Small intestine (tissue), 7 donors: Measurements from ENCODE around the gene WDFY1. TPM values are rescaled to one million over a fixed set of nuclear protein-coding genes. Genes with fewer than 3 reads are reported as not detected.

Source experiments
- DNase-seq, 2 donors: peaks; one replicate each; pipeline versions ENCODE4 v3.0.0 to v3.0.0-alpha.2; 2013
- FAIRE-seq: peaks from 2 replicates; lab custom pipeline; 2012; peaks lifted over from hg19 to GRCh38; lab: Jason Lieb, UNC
- H3K27ac ChIP-seq, 3 donors: one replicate each; pipeline ENCODE4 v1.5.1; 2013; ENCODE audit warnings: low read length in 2 of 3, mild to moderate bottlenecking in 2 of 3, control low read depth in 1 of 3, inconsistent platforms in 1 of 3, low read depth in 1 of 3, moderate library complexity in 1 of 3
- H3K27me3 ChIP-seq, 3 donors: one replicate each; pipeline ENCODE4 v1.6.1; 2013; ENCODE audit warnings: low read length in 3 of 3, inconsistent platforms in 1 of 3; ENCODE audit not compliant: control insufficient read depth in 3 of 3, insufficient read depth in 3 of 3
- H3K36me3 ChIP-seq, 3 donors: one replicate each; pipeline ENCODE4 v1.6.1; 2013; ENCODE audit warnings: low read length in 3 of 3, inconsistent platforms in 1 of 3, low read depth in 1 of 3, mild to moderate bottlenecking in 1 of 3, moderate library complexity in 1 of 3; ENCODE audit not compliant: control insufficient read depth in 3 of 3, insufficient read depth in 2 of 3
- H3K4me1 ChIP-seq, 3 donors: one replicate each; pipeline ENCODE4 v1.6.1; 2013; ENCODE audit warnings: low read length in 2 of 3, inconsistent platforms in 1 of 3, low read depth in 1 of 3, mild to moderate bottlenecking in 1 of 3, moderate library complexity in 1 of 3; ENCODE audit not compliant: control insufficient read depth in 3 of 3, insufficient read depth in 2 of 3
- H3K4me3 ChIP-seq, 3 donors: one replicate each; pipeline ENCODE4 v1.5.1; 2013; ENCODE audit warnings: low read length in 3 of 3, control low read depth in 1 of 3, inconsistent platforms in 1 of 3, low read depth in 1 of 3, mild to moderate bottlenecking in 1 of 3, moderate library complexity in 1 of 3
- H3K9me3 ChIP-seq, 2 donors: one replicate each; pipeline ENCODE4 v1.6.1; 2013; ENCODE audit warnings: low read depth in 1 of 2, low read length in 1 of 2; ENCODE audit not compliant: control insufficient read depth in 2 of 2, insufficient read depth in 1 of 2
- whole genome bisulfite sequencing, 3 donors: extraction: QIAGEN DNeasy Blood & Tissue Kit; methylation state at CpG; one replicate each; pipeline ENCODE4 v1.1.7; 2013; 5-methylcytosine and 5-hydroxymethylcytosine counted together
- polyA plus RNA-seq, 4 donors: library from polyadenylated mRNA; stranded (reverse) in 3 of 4; unstranded in 1 of 4; fragments of 200-250 nt in 3 of 4; fragments of 120-200 nt in 1 of 4; gene quantifications; one replicate each; pipeline versions ENCODE4 v1.2.1 to v1.2.3, GENCODE V29; 2013
- donor health status: healthy with polysubstance abuse.
- donor health status: control.
- donor health status: control.
- donor health status: Bipolar disorder and iron deficiency.
- donor health status: healthy.

The WDFY1 gene
- polyA plus RNA-seq, 4 donors = 9.5 to 61.9 (median 15.7) TPM

GRCh38 chr2:223921204-223921603 is 23.9 kb downstream of the WDFY1 start:
- peaks cover 0 to 16% (median under 1%) of the 10 kb centered on the region in 3 donors for H3K36me3 ChIP-seq
- H3K27ac ChIP-seq = no peak overlapping the region
- H3K9me3 ChIP-seq = peaks cover 0 to 2% of the 10 kb centered on the region in 2 donors
- no peak overlapping the region for H3K4me3 ChIP-seq
- H3K27me3 ChIP-seq = no peaks in the 10 kb centered on the region
- no peak for FAIRE-seq
- DNase-seq = no peak
- H3K4me1 ChIP-seq = peaks cover 0 to 7% (median 0%) of the 10 kb centered on the region in 3 donors

DNA sequence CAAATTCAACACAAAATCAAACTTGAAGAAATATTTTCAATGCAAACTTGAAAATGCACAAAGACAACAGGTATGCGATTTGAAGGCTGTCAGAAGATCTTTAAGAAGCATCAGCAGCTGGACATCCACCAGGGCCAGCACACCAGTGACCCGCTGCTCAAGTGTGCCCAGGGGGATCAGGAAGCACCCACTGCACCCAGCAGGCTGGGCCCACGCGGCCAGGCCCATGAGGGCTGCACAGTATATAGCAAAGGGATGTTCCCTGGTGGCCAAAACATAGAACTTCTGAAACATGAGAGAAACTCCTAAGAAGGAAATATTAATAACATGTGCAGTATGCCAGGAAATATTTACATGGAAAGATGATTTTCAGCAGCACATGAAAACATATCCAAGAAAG is 25.0 kb downstream of the WDFY1 start:
- H3K27me3 ChIP-seq = no peaks in the 10 kb centered on the region
- no peak overlapping the region for H3K4me3 ChIP-seq
- WGBS, 3 donors = 95 to 99% (median 98%) methylated on average over 4 of the region's 4 CpGs
- peaks cover 0 to 14% (median 2%) of the 10 kb centered on the region in 3 donors for H3K36me3 ChIP-seq
- FAIRE-seq (no peak), DNase-seq (no peak)
- H3K9me3 ChIP-seq = no peaks in the 10 kb centered on the region
- H3K4me1 ChIP-seq = peaks cover 0 to 7% (median 0%) of the 10 kb centered on the region in 3 donors
- H3K27ac ChIP-seq = no peak overlapping the region

GRCh38 chr2:223918671-223919134 is 26.4 kb downstream of the WDFY1 start:
- 76 to 92% (median 90%) methylated on average over 11 of the region's 11 CpGs for WGBS, 3 donors
- Histone ChIP-seq H3K36me3 (peaks cover 0 to 15% (median 2%) of the 10 kb centered on the region in 3 donors), H3K9me3 (no peaks in the 10 kb centered on the region), H3K4me3 (no peak overlapping the region), H3K4me1 (peaks cover 0 to 7% (median 0%) of the 10 kb centered on the region in 3 donors), H3K27me3 (no peaks in the 10 kb centered on the region), H3K27ac (no peak overlapping the region)
- FAIRE-seq (no peak), DNase-seq (no peak)

- Histone ChIP-seq H3K4me1 (peaks cover 0 to 7% (median 0%) of the 10 kb centered on the region in 3 donors), H3K9me3 (no peaks in the 10 kb centered on the region), H3K27me3 (no peaks in the 10 kb centered on the region), H3K27ac (no peak overlapping the region), H3K4me3 (no peak overlapping the region), H3K36me3 (peaks cover 0 to 23% (median 2%) of the 10 kb centered on the region in 3 donors)
- DNase-seq (no peak), FAIRE-seq (no peak)
- WGBS, 3 donors = 92 to 97% (median 93%) methylated on average over 8 of the region's 8 CpGs
These were observed 28.8 kb downstream of the WDFY1 start for GRCh38 chr2:223916181-223916920.

DNA sequence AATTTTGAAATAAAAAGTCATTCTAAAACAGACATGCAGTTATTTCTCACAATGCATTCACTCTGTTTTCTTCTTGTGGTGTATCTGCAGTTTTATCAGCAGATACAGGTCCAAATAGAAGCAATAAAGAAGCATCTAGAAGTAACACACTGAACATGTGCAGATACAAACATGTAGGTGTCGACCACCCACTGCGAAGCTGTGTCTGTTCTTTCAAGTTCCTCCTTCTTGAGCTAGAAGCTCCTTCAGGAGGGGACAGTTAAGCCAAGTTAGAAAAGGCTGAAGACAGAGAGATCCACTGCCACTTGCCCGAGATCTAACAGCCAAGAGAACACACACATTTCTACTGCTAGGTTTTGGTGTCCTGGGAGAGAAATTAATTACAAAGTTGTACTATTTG is 30.1 kb downstream of the WDFY1 start:
- peaks cover 0 to 22% (median 2%) of the 10 kb centered on the region in 3 donors for H3K36me3 ChIP-seq
- H3K27me3 ChIP-seq = no peaks in the 10 kb centered on the region
- no peaks in the 10 kb centered on the region for H3K9me3 ChIP-seq
- no peak for DNase-seq
- WGBS, 3 donors = 88 to 95% (median 95%) methylated on average over 3 of the region's 3 CpGs
- H3K4me3 ChIP-seq = no peak overlapping the region
- H3K27ac ChIP-seq = no peak overlapping the region
- no peak for FAIRE-seq
- H3K4me1 ChIP-seq = no peaks in the 10 kb centered on the region

DNA sequence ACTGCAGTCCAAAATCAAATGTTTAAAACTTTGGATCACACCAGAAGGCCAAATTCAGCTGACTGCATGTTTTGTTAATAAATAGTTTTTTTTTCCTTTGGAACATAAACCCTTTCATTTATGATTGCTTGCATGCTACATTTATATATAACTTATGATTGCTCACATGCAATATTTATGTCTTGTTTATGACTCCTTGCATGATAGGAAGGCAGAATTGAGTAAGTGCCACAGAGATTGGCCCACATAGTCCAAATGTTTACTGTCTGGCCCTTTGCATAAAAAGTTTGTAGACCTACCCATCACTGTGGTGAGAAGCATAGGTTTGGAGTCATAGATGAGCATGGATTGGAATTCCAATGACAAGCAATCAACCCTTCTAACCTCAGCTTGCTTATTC is 30.8 kb downstream of the WDFY1 start:
- Histone ChIP-seq H3K27ac (no peak overlapping the region), H3K27me3 (no peaks in the 10 kb centered on the region), H3K36me3 (peaks cover 0 to 22% (median 2%) of the 10 kb centered on the region in 3 donors), H3K9me3 (no peaks in the 10 kb centered on the region), H3K4me1 (peaks cover 0 to 2% (median 0%) of the 10 kb centered on the region in 3 donors), H3K4me3 (no peak overlapping the region)
- DNase-seq (no peak), FAIRE-seq (no peak)

DNA sequence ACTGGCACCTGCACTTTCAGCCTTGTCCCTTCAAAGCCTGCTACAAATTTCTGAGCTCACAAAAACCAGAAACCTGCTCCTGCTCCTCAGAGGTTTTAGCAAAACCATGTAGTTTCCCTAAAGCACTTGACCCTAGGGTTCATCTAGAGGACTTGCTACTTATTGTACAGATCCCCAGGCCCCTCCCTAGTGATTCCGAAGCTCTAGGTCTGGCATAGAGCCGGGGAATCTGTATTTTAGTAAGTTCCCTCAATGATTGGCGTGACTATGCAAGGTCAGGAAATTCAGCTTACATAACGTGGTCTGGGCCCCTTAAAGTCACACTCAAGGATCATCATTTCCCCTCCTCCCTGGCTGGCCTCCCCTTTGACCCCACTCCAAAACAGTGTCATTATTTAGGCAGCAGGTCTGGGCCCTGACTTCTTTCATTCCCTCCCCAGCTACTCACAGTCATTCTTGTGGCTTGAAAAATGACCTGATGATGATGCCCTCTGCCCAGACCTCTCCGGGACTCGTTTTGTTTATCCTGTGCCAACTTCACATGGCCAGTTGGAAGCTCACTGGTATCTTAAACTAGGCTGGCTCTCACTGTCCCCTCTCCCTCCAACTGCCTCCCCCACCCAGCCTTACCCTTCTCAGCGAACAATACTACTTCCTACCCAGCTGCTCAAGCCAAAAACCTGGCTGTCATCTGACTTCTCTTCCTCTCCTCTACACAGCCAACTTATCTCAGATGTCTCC is 36.0 kb downstream of the WDFY1 start:
- no peak for FAIRE-seq
- no peaks in the 10 kb centered on the region for H3K27me3 ChIP-seq
- no peak for DNase-seq
- peaks cover 0 to 21% (median 2%) of the 10 kb centered on the region in 3 donors for H3K36me3 ChIP-seq
- no peak overlapping the region for H3K4me3 ChIP-seq
- 66 to 73% (median 69%) methylated on average over 7 of the region's 7 CpGs for WGBS, 3 donors
- peak overlapping the region in 1 of 3 donors; percentile 41 for H3K27ac ChIP-seq
- no peaks in the 10 kb centered on the region for H3K9me3 ChIP-seq
- H3K4me1 ChIP-seq = peaks cover 0 to 15% (median 0%) of the 10 kb centered on the region in 3 donors

GRCh38 chr2:223908304-223908998 is 36.7 kb downstream of the WDFY1 start:
- no peaks in the 10 kb centered on the region for H3K27me3 ChIP-seq
- H3K4me3 ChIP-seq = no peak overlapping the region
- H3K9me3 ChIP-seq = no peaks in the 10 kb centered on the region
- H3K27ac ChIP-seq = peak overlapping the region in 1 of 3 donors; percentile 41
- H3K36me3 ChIP-seq = peaks cover 2 to 24% (median 3%) of the 10 kb centered on the region in 3 donors
- H3K4me1 ChIP-seq = peaks cover 0 to 15% (median 0%) of the 10 kb centered on the region in 3 donors
- 32 to 59% (median 55%) methylated on average over 8 of the region's 8 CpGs for WGBS, 3 donors
- FAIRE-seq (no peak), DNase-seq (peak; percentile 21 to 59)
